Measurements from ENCODE around the gene PCDH9. TPM values are rescaled to one million over a fixed set of nuclear protein-coding genes. Genes with fewer than 3 reads are reported as not detected.

The PCDH9 gene
- total RNA-seq, 4 donors from 2014 or later, result 0.57 to 1.7 (median 0.97) TPM

GRCh38 chr13:67168384-67168783, 61.8 kb downstream of the PCDH9 start:
- Histone ChIP-seq H3K27me3 (no peaks in the 10 kb centered on the region), H3K27ac (no peak overlapping the region), H3K36me3 (no peaks in the 10 kb centered on the region), H3K4me1 (no peaks in the 10 kb centered on the region), H3K4me3 (no peak overlapping the region), H3K9me3 (no peaks in the 10 kb centered on the region)
- no peak for DNase-seq
- no peak for TF ChIP-seq POLR2A (IDR thresholded peaks at IDR 0.05)
- no peak for TF ChIP-seq CTCF (IDR thresholded peaks at IDR 0.05)

DNA sequence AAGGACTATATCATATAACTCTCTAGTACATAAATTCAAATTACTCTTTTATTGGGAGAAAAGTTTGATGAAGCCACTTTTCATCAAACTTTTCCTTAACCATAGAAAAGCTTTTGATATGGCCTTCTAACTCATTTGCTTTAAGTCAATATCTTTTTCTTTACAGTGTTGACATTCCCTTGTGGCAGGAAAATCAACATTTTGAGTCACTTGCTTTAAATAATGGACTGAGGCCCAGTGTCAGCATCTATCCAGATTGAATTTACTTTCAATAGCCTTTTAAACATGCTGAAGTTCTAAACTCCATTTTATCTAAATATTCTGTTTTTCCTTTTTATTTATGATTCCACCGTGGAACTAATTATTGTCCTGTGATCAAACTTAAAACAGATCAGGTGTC, 62.7 kb downstream of the PCDH9 start:
- Histone ChIP-seq H3K4me3 (no peak overlapping the region), H3K27me3 (no peaks in the 10 kb centered on the region), H3K4me1 (no peaks in the 10 kb centered on the region), H3K27ac (no peak overlapping the region), H3K9me3 (no peaks in the 10 kb centered on the region), H3K36me3 (no peaks in the 10 kb centered on the region)
- DNase-seq, result no peak
- TF ChIP-seq CTCF (IDR thresholded peaks at IDR 0.05) (no peak), POLR2A (IDR thresholded peaks at IDR 0.05) (no peak)

DNA sequence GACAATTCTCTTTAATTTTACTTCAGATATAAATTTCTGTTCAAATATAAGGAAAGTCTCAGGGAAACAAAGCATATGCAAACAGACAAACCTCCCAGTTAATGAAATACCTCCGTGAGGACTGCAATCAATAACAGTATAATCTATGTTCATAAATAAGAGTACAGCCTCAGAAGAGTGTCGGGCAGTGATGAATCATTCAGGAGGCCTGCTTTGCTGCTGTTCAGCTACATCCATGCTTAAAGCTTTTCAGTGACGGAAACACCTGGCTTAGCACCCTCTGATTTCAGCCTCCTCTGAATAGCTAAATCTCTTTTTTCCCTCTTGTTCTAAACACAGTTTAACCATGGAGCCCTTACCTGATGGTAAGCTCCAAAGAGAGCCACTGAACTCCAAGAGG, 69.0 kb downstream of the PCDH9 start:
- no peaks in the 10 kb centered on the region for H3K9me3 ChIP-seq
- TF ChIP-seq CTCF (IDR thresholded peaks at IDR 0.05) (no peak), POLR2A (IDR thresholded peaks at IDR 0.05) (no peak)
- no peak for DNase-seq

GRCh38 chr13:67158903-67159302, 71.2 kb downstream of the PCDH9 start:
- H3K9me3 ChIP-seq, result no peaks in the 10 kb centered on the region
- DNase-seq, result no peak
- no peak overlapping the region for H3K27ac ChIP-seq
- H3K27me3 ChIP-seq, result no peaks in the 10 kb centered on the region
- H3K4me1 ChIP-seq, result no peaks in the 10 kb centered on the region
- H3K36me3 ChIP-seq, result no peaks in the 10 kb centered on the region
- H3K4me3 ChIP-seq, result no peak overlapping the region
- TF ChIP-seq POLR2A (IDR thresholded peaks at IDR 0.05), result no peak
- TF ChIP-seq CTCF (IDR thresholded peaks at IDR 0.05), result no peak

More for the DNA sequence above, 69.0 kb downstream of the PCDH9 start:
- H3K4me3 ChIP-seq, result no peak overlapping the region
- H3K27me3 ChIP-seq, result no peaks in the 10 kb centered on the region
- H3K27ac ChIP-seq, result no peak overlapping the region
- H3K36me3 ChIP-seq, result no peaks in the 10 kb centered on the region
- no peaks in the 10 kb centered on the region for H3K4me1 ChIP-seq

DNA sequence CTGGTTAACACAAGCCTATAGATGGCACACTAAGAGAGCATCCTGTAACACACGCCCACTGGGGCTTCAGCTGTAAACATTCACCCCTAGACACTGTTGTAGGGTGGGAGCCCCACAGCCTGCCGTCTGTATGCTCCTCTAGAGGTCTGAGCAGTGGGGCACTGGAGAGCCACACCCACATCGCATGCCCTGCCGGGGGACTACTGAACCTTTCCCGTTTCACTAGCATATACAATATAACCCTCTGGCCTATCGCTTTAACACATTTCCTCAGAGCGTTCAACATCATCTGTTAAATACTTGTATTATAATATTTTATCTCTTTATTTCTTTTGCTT, 73.4 kb downstream of the PCDH9 start:
- TF ChIP-seq CTCF (IDR thresholded peaks at IDR 0.05) (no peak), POLR2A (IDR thresholded peaks at IDR 0.05) (no peak)
- H3K36me3 ChIP-seq, result no peaks in the 10 kb centered on the region
- no peaks in the 10 kb centered on the region for H3K4me1 ChIP-seq
- no peak for DNase-seq
- H3K27ac ChIP-seq, result no peak overlapping the region
- H3K27me3 ChIP-seq, result no peaks in the 10 kb centered on the region
- H3K9me3 ChIP-seq, result no peaks in the 10 kb centered on the region
- no peak overlapping the region for H3K4me3 ChIP-seq

Data from Peyer's patch (tissue), 4 donors.